ENCODE results near the gene ZSCAN18.

GRCh38 chr19:58123354-58123753, 25.3 kb upstream of the ZSCAN18 start:
- no peak for TF ChIP-seq CTCF (IDR thresholded peaks at IDR 0.05)
- no peak for TF ChIP-seq POLR2A (IDR thresholded peaks at IDR 0.05)
- no peak for TF ChIP-seq EP300 (IDR thresholded peaks at IDR 0.05)
